GM18511 (cell line): ENCODE results near the gene XRN2.
"Not testable (repeated sequence)": the region's sequence is repeated elsewhere in the genome, so short reads cannot be mapped to it uniquely, and the experiment has no call there.

Source experiments
- ATAC-seq: cut with Tn5 transposase; IDR thresholded peaks from one replicate; pipeline ENCODE4 v1.9.1; 2021; ENCODE audit warnings: mild to moderate bottlenecking, moderate library complexity; ENCODE audit not compliant: unreplicated experiment

The XRN2 gene

GRCh38 chr20:21421601-21422236 lies 118.6 kb downstream of the XRN2 start:
- no peak for ATAC-seq

GRCh38 chr20:21423712-21424111 lies 120.6 kb downstream of the XRN2 start:
- ATAC-seq = not testable (repeated sequence)

GRCh38 chr20:21424846-21425245 lies 121.7 kb downstream of the XRN2 start:
- ATAC-seq = no peak

- no peak for ATAC-seq
These were observed 126.9 kb downstream of the XRN2 start for GRCh38 chr20:21430020-21430419.

DNA sequence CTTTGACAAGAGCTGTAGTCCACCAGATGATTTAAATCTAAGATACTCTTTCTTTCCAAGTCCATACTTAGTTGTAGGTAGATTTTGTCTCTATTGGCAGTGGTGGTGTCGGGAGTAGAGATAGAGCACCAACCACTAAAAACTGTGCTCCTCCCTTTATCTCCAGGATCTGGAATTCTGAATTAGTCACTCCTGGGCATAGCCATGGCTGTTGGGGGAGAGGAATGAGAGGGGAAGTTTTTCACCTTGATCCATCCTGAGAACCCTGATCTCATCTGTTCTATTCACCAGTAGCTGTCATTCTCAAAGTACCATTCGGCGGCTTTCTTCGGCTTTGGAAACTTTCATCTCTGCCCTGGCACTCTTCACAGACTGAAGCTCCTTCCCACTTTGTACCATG lies 129.8 kb downstream of the XRN2 start:
- no peak for ATAC-seq

DNA sequence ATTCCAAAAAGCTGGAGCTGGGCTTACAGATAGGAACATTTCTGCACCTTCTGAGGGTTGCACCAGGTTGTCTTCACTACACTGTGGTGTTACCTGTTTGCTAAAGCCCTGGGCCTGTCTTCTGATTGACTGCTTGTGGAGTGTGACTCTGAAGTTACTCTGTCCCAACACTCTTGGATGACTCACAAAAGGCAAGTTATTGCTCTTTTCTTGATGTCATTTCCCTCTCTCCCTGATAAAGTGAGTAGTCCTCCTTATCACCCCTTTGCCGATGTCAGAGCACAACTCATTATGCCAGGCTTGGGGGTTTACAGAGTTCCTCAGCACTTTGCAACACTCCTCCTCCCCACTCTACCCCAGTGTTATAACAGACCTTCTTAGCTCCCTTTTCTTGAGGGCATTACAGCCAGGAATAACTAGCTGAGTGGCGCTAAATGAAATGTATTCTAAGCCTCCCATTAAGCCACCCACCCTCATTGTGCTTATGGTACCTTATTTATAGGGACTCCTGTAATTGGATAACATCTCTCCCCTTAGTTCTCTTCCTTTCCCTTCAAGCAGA lies 130.3 kb downstream of the XRN2 start:
- ATAC-seq = no peak

DNA sequence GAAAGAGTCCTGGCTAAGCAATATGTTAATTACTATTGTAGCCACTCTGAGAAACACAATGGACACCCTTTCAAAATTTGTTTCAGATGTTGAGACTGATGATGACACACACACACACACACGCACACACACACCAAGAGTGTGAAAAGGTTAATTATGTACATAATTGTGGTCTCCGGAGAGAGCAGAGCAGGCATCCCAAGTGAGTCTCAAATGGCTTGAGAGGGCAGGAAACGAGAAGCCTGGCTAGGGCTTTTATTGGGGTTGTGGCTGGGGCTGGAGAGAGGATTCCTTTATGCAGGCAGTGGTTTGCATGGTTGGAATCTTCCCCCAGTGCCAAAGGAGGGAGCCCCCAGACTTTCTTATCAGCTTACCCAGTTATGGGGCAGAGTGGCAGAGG lies 132.4 kb downstream of the XRN2 start:
- no peak for ATAC-seq

DNA sequence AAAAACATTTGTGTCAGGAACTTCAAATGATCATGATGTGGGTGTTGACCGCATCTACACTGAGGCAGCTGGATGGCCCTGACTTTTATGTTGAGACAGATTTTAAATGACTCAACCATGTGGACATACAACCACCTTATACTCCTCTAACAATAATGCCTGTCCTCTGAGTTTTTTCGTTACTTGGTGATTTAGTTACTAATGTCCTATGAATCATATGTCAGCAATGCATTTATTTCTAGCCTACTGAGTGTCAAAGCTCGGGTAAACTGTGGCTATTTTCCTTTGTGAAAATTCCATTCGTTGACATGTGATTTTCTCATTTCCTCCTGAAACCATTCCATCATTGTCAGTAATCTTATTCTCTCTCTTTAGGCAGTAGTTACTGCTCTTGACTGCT lies 133.1 kb downstream of the XRN2 start:
- no peak for ATAC-seq

GRCh38 chr20:21437248-21437647 lies 134.1 kb downstream of the XRN2 start:
- ATAC-seq = no peak

GRCh38 chr20:21437816-21438215 lies 134.7 kb downstream of the XRN2 start:
- no peak for ATAC-seq
